ENCODE data around the gene TTC21A.

GRCh38 chr3:39146083-39146501, 38.6 kb downstream of the TTC21A start:
- TF ChIP-seq GZF1 (CRISPR knock-in tag; IDR thresholded peaks at IDR 0.05) (no peak), ARID5B (CRISPR knock-in tag; IDR thresholded peaks at IDR 0.05) (no peak), CREB3 (CRISPR knock-in tag; IDR thresholded peaks at IDR 0.05) (no peak)

Data from HepG2 (cell line).